CD8-positive, alpha-beta memory T cell (primary cell): ENCODE results near the gene BCO2. TPM values are rescaled to one million over a fixed set of nuclear protein-coding genes. Genes with fewer than 3 reads are reported as not detected.
"Not testable (repeated sequence)": the region's sequence is repeated elsewhere in the genome, so short reads cannot be mapped to it uniquely, and the experiment has no call there.

Experiments
- CTCF ChIA-PET: fragments of 350-600 bp; sonication (Branson Sonifier 250); formaldehyde crosslinking; loops from one replicate; lab custom pipeline; 2021; ENCODE audit warnings: antibody characterized with exemption; lab: Charles Lee
- POLR2A ChIA-PET: fragments of 350-600 bp; sonication (Branson Sonifier 250); formaldehyde crosslinking; loops from one replicate; lab custom pipeline; 2021; ENCODE audit warnings: antibody characterized with exemption; lab: Charles Lee
- DNase-seq, 5 donors: peaks; one replicate each; pipeline versions ENCODE4 v3.0.0 to v3.0.0-alpha.2; 2020 to 2022; ENCODE audit warnings: mixed read lengths in 1 of 5
- H3K27ac ChIP-seq: one replicate; pipeline ENCODE4 v1.7.0; 2013; ENCODE audit warnings: low read depth, mild to moderate bottlenecking, low read length, moderate library complexity
- H3K27me3 ChIP-seq: 2 replicates; pipeline ENCODE4 v1.7.0; 2013; ENCODE audit warnings: low read length, mild to moderate bottlenecking; ENCODE audit not compliant: insufficient read depth, poor library complexity, severe bottlenecking
- H3K36me3 ChIP-seq: 2 replicates; pipeline ENCODE4 v1.7.0; 2013; ENCODE audit warnings: mild to moderate bottlenecking, low read length, moderate library complexity; ENCODE audit not compliant: insufficient read depth
- H3K4me1 ChIP-seq: 2 replicates; pipeline ENCODE4 v1.7.0; 2013; ENCODE audit warnings: mild to moderate bottlenecking, low read length, moderate library complexity; ENCODE audit not compliant: insufficient read depth
- H3K4me3 ChIP-seq: 2 replicates; pipeline ENCODE4 v1.7.0; 2013; ENCODE audit warnings: mild to moderate bottlenecking, low read length
- H3K9me3 ChIP-seq: 2 replicates; pipeline ENCODE4 v1.7.0; 2013; ENCODE audit warnings: mild to moderate bottlenecking, low read length
- H3K27ac Mint-ChIP-seq, 8 donors: one replicate each; pipeline ENCODE4 v1.8.0; 2020 to 2021; ENCODE audit warnings: mixed read lengths in 8 of 8, mild to moderate bottlenecking in 6 of 8, inconsistent platforms in 3 of 8, moderate library complexity in 3 of 8
- H3K27me3 Mint-ChIP-seq, 2 donors: one replicate each; pipeline ENCODE4 v1.8.0; 2020 to 2021; ENCODE audit warnings: mixed read lengths in 2 of 2, mild to moderate bottlenecking in 1 of 2, moderate library complexity in 1 of 2
- H3K36me3 Mint-ChIP-seq, 3 donors: one replicate each; pipeline ENCODE4 v1.8.0; 2020 to 2021; ENCODE audit warnings: mixed read lengths in 3 of 3, inconsistent platforms in 1 of 3, mild to moderate bottlenecking in 1 of 3
- H3K4me1 Mint-ChIP-seq, 3 donors: one replicate each; pipeline ENCODE4 v1.8.0; 2020 to 2021; ENCODE audit warnings: mixed read lengths in 3 of 3, inconsistent platforms in 1 of 3, mild to moderate bottlenecking in 1 of 3
- H3K4me3 Mint-ChIP-seq, 7 donors: one replicate each; pipeline ENCODE4 v1.8.0; 2020 to 2021; ENCODE audit warnings: mixed read lengths in 7 of 7, mild to moderate bottlenecking in 6 of 7, moderate library complexity in 4 of 7, inconsistent platforms in 2 of 7
- H3K9me3 Mint-ChIP-seq, 5 donors: one replicate each; pipeline ENCODE4 v1.8.0; 2020 to 2022; ENCODE audit warnings: mixed read lengths in 5 of 5, mild to moderate bottlenecking in 3 of 5, moderate library complexity in 2 of 5, inconsistent platforms in 1 of 5
- polyA plus RNA-seq: library from polyadenylated mRNA; unstranded; fragments of 300-500 nt; fragmentation: Illumina TruSeq; gene quantifications from one replicate; pipeline ENCODE4 v1.2.3, GENCODE V29; 2021
- total RNA-seq, 2 experiments: library from RNA; stranded (reverse); gene quantifications; one replicate each; pipeline ENCODE4 v1.2.3, GENCODE V29; 2021

BCO2 gene
- total and polyA plus RNA-seq, 3 experiments from 2014 or later: 0.17 to 1.1 (median 0.84) TPM

GRCh38 chr11:112195951-112196351 lies 20.6 kb downstream of the BCO2 start:
- peaks cover 0 to 5% (median 0%) of the 10 kb centered on the region in 3 donors for H3K36me3 Mint-ChIP-seq
- no peaks in the 10 kb centered on the region for H3K4me1 Mint-ChIP-seq
- H3K9me3 Mint-ChIP-seq: peaks cover 0 to 5% (median 0%) of the 10 kb centered on the region in 5 donors
- no peak overlapping the region for H3K4me3 Mint-ChIP-seq
- ChIA-PET CTCF (no interaction called here), POLR2A (no interaction called here)
- DNase-seq: no peak
- Histone ChIP-seq H3K4me3 (no peak overlapping the region), H3K4me1 (no peaks in the 10 kb centered on the region), H3K27me3 (no peaks in the 10 kb centered on the region), H3K9me3 (no peaks in the 10 kb centered on the region), H3K27ac (no peak overlapping the region), H3K36me3 (no peaks in the 10 kb centered on the region)
- peaks cover 0 to 8% of the 10 kb centered on the region in 2 donors for H3K27me3 Mint-ChIP-seq
- H3K27ac Mint-ChIP-seq: no peak overlapping the region

- Histone ChIP-seq H3K4me1 (no peaks in the 10 kb centered on the region), H3K36me3 (no peaks in the 10 kb centered on the region), H3K9me3 (no peaks in the 10 kb centered on the region), H3K27ac (no peak overlapping the region), H3K27me3 (no peaks in the 10 kb centered on the region), H3K4me3 (no peak overlapping the region)
- Mint-ChIP-seq H3K4me3 (no peak overlapping the region), H3K4me1 (no peaks in the 10 kb centered on the region), H3K27ac (no peak overlapping the region), H3K9me3 (peaks cover 0 to 5% (median 0%) of the 10 kb centered on the region in 5 donors), H3K27me3 (peaks cover 0 to 8% of the 10 kb centered on the region in 2 donors), H3K36me3 (peaks cover 0 to 5% (median 0%) of the 10 kb centered on the region in 3 donors)
- ChIA-PET CTCF (no interaction called here), POLR2A (no interaction called here)
- no peak for DNase-seq
These were observed 21.3 kb downstream of the BCO2 start for GRCh38 chr11:112196519-112197087.

- H3K9me3 Mint-ChIP-seq, H3K27me3 ChIP-seq, H3K36me3 ChIP-seq, H3K4me3 Mint-ChIP-seq, H3K4me3 ChIP-seq, H3K9me3 ChIP-seq, H3K4me1 Mint-ChIP-seq, H3K4me1 ChIP-seq, CTCF ChIA-PET, DNase-seq, H3K27ac Mint-ChIP-seq, H3K27me3 Mint-ChIP-seq, H3K27ac ChIP-seq, POLR2A ChIA-PET, H3K36me3 Mint-ChIP-seq: not testable (repeated sequence)
These were observed 23.8 kb downstream of the BCO2 start for GRCh38 chr11:112199101-112199500.

GRCh38 chr11:112200252-112200651 lies 24.9 kb downstream of the BCO2 start:
- no peak overlapping the region for H3K27ac ChIP-seq
- no peaks in the 10 kb centered on the region for H3K27me3 ChIP-seq
- Mint-ChIP-seq H3K4me3 (no peak overlapping the region), H3K27me3 (peaks cover 3 to 8% of the 10 kb centered on the region in 2 donors), H3K36me3 (peaks cover 0 to 9% (median 3%) of the 10 kb centered on the region in 3 donors), H3K4me1 (no peaks in the 10 kb centered on the region), H3K9me3 (peaks cover 0 to 5% (median 0%) of the 10 kb centered on the region in 5 donors), H3K27ac (no peak overlapping the region)
- CTCF ChIA-PET: no interaction called here
- H3K9me3 ChIP-seq: no peaks in the 10 kb centered on the region
- no peak for DNase-seq
- POLR2A ChIA-PET: interaction anchor here (0.6 kb wide), 1 partner anchor 320 kb away, joined by 3 read pairs; no protein-coding TSS in a partner anchor
- no peaks in the 10 kb centered on the region for H3K36me3 ChIP-seq
- H3K4me3 ChIP-seq: no peak overlapping the region
- no peaks in the 10 kb centered on the region for H3K4me1 ChIP-seq

- H3K27ac Mint-ChIP-seq: no peak overlapping the region
- ChIA-PET CTCF (no interaction called here), POLR2A (no interaction called here)
These were observed 30.8 kb downstream of the BCO2 start for GRCh38 chr11:112206071-112206470.

GRCh38 chr11:112210890-112211289 lies 35.6 kb downstream of the BCO2 start:
- Histone ChIP-seq H3K27ac (no peak overlapping the region), H3K27me3 (no peaks in the 10 kb centered on the region), H3K36me3 (no peaks in the 10 kb centered on the region), H3K4me1 (no peaks in the 10 kb centered on the region), H3K9me3 (no peaks in the 10 kb centered on the region), H3K4me3 (no peak overlapping the region)
- Mint-ChIP-seq H3K9me3 (peaks cover 0 to 2% (median 0%) of the 10 kb centered on the region in 5 donors), H3K27ac (peak overlapping the region in 1 of 8 donors; percentile 24), H3K4me1 (peaks cover 0 to 5% (median 0%) of the 10 kb centered on the region in 3 donors), H3K27me3 (peaks cover 2 to 25% of the 10 kb centered on the region in 2 donors), H3K36me3 (peaks cover 0 to 4% (median 0%) of the 10 kb centered on the region in 3 donors), H3K4me3 (no peak overlapping the region)
- CTCF ChIA-PET: no interaction called here
- POLR2A ChIA-PET: no interaction called here
- no peak for DNase-seq

More at GRCh38 chr11:112206071-112206470, 30.8 kb downstream of the BCO2 start:
- Mint-ChIP-seq H3K36me3 (peaks cover 0 to 8% (median 3%) of the 10 kb centered on the region in 3 donors), H3K4me3 (no peak overlapping the region), H3K27me3 (peaks cover 2 to 18% of the 10 kb centered on the region in 2 donors), H3K9me3 (peaks cover 0 to 2% (median 0%) of the 10 kb centered on the region in 5 donors), H3K4me1 (no peaks in the 10 kb centered on the region)
- H3K27me3 ChIP-seq: no peaks in the 10 kb centered on the region
- H3K4me1 ChIP-seq: no peaks in the 10 kb centered on the region
- H3K9me3 ChIP-seq: no peaks in the 10 kb centered on the region
- no peaks in the 10 kb centered on the region for H3K36me3 ChIP-seq
- no peak overlapping the region for H3K27ac ChIP-seq
- DNase-seq: no peak
- H3K4me3 ChIP-seq: no peak overlapping the region

- no peaks in the 10 kb centered on the region for H3K9me3 ChIP-seq
- H3K4me3 ChIP-seq: no peak overlapping the region
- H3K9me3 Mint-ChIP-seq: peaks cover 0 to under 1% (median 0%) of the 10 kb centered on the region in 5 donors
- H3K27ac Mint-ChIP-seq: no peak overlapping the region
- CTCF ChIA-PET: no interaction called here
- H3K27me3 Mint-ChIP-seq: peaks cover 2 to 24% of the 10 kb centered on the region in 2 donors
- POLR2A ChIA-PET: no interaction called here
- H3K4me1 Mint-ChIP-seq: peaks cover 0 to 5% (median 0%) of the 10 kb centered on the region in 3 donors
- H3K36me3 Mint-ChIP-seq: peaks cover 0 to 4% (median 0%) of the 10 kb centered on the region in 3 donors
- H3K4me3 Mint-ChIP-seq: peak overlapping the region in 1 of 7 donors; percentile 17
- H3K27me3 ChIP-seq: no peaks in the 10 kb centered on the region
- no peak for DNase-seq
- no peaks in the 10 kb centered on the region for H3K36me3 ChIP-seq
- no peak overlapping the region for H3K27ac ChIP-seq
- H3K4me1 ChIP-seq: no peaks in the 10 kb centered on the region
These were observed 36.2 kb downstream of the BCO2 start for GRCh38 chr11:112211536-112211935.

GRCh38 chr11:112212290-112212689 lies 37.0 kb downstream of the BCO2 start:
- H3K36me3 Mint-ChIP-seq: no peaks in the 10 kb centered on the region
- POLR2A ChIA-PET: no interaction called here

More at GRCh38 chr11:112212290-112212689, 37.0 kb downstream of the BCO2 start:
- H3K4me3 ChIP-seq: no peak overlapping the region
- CTCF ChIA-PET: interaction anchor here (0.6 to 0.8 kb wide), 2 partner anchors 68 to 344 kb away, joined by 3 read pairs; no protein-coding TSS in a partner anchor
- Mint-ChIP-seq H3K27ac (no peak overlapping the region), H3K4me1 (peaks cover 0 to 5% (median 0%) of the 10 kb centered on the region in 3 donors), H3K4me3 (no peak overlapping the region), H3K9me3 (no peaks in the 10 kb centered on the region), H3K27me3 (peaks cover 2 to 20% of the 10 kb centered on the region in 2 donors)
- no peaks in the 10 kb centered on the region for H3K9me3 ChIP-seq
- no peak for DNase-seq
- no peaks in the 10 kb centered on the region for H3K27me3 ChIP-seq
- no peaks in the 10 kb centered on the region for H3K36me3 ChIP-seq
- no peaks in the 10 kb centered on the region for H3K4me1 ChIP-seq
- H3K27ac ChIP-seq: no peak overlapping the region
